HG02973 (cell line): ENCODE data around the gene LSM10.

Experiments used
- ATAC-seq: cut with Tn5 transposase; IDR thresholded peaks from one replicate; pipeline ENCODE4 v1.9.1; 2021; ENCODE audit warnings: moderate library complexity; ENCODE audit not compliant: unreplicated experiment

Gene LSM10

GRCh38 chr1:36385410-36386264 lies 12.1 kb downstream of the LSM10 start, which contains the start of gene STK40:
Gene STK40 (minus strand): TSS chr1:36385924. CDS start chr1:36361332, 24,592 bp downstream.
- ATAC-seq = peak; percentile 83

GRCh38 chr1:36384542-36385409 lies 12.9 kb downstream of the LSM10 start:
- no peak for ATAC-seq

GRCh38 chr1:36383240-36383639 lies 14.5 kb downstream of the LSM10 start:
- no peak for ATAC-seq

DNA sequence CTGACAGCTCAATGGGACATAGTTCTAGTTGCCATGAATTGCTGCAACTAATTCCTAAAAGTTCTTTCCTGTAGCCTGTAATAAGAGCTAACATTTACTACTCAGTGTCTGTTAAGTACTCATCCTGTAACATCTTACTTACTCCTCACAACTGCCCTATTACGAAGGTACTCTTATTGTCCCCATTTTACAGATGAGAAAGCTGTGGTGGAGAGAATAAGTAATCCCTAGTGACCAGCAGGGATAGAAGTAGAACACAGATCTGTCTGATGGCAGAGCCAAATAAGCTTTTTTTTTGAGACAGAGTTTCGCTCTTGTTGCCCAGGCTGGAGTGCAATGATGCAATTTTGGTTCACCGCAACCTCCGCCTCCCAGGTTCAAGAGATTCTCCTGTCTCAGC lies 15.0 kb downstream of the LSM10 start:
- no peak for ATAC-seq

GRCh38 chr1:36382231-36382630 lies 15.5 kb downstream of the LSM10 start:
- ATAC-seq = no peak

- no peak for ATAC-seq
Observed at GRCh38 chr1:36381405-36381804, 16.3 kb downstream of the LSM10 start.

GRCh38 chr1:36380782-36381181 lies 16.9 kb downstream of the LSM10 start:
- no peak for ATAC-seq

DNA sequence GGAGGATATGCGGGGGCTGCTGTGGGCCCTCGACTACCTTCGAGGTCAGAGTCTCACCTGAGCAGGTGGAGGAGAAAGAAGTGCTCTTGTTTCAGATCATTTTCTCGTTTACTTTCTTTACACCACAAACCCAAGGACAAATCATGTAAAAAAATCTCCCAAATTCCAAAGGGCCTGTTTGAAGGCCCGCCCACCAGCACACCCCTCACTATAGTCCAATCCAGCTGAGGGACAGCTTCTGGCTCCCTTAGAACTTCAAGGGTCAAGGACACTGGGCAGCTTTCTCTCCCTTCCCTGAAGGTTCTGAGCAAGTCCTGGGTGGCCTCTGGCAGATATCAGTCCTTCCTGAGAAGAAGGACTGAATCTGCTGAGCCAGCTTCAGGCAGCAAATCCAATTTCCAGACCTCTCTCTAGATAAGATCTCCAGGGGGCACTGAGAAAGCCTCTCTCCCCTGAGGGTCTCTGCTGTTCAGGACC lies 17.5 kb downstream of the LSM10 start:
- no peak for ATAC-seq

DNA sequence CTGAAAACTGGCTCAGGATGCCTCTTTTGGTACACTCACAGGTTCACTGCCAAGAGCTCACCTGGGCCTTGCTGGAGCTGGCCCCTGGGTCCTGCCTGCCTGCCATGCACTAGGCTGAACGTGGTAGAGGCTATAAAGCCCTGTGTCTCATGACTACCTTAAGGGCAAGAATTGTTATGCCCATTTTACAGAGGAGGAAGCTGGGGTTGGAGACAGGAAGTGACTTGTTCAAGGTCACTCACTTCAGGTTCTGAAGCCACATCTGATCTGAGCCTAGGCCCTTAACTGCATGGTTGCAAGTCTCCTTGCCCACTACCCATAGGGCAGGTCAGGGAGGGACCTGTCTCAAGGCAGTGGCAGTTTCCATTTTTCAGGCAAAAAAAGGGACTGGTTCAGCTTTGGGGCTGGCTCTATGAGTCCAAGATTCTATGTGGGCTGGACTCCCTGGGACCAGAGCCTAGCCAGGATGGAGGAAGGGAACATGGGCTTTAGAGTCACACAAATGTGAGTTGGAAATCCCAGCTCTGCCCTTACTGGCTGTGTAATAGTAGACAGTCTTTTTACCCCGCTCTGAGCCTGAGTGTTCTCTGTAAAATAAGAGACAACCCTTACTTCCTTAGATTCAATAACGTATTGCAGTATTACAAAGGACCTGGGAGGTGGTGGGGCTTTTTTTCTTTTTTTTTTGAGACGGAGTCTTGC lies 19.8 kb downstream of the LSM10 start:
- ATAC-seq = no peak

GRCh38 chr1:36372617-36373016 lies 25.1 kb downstream of the LSM10 start:
- no peak for ATAC-seq

- no peak for ATAC-seq
Observed at GRCh38 chr1:36369061-36369861, 28.4 kb downstream of the LSM10 start.

DNA sequence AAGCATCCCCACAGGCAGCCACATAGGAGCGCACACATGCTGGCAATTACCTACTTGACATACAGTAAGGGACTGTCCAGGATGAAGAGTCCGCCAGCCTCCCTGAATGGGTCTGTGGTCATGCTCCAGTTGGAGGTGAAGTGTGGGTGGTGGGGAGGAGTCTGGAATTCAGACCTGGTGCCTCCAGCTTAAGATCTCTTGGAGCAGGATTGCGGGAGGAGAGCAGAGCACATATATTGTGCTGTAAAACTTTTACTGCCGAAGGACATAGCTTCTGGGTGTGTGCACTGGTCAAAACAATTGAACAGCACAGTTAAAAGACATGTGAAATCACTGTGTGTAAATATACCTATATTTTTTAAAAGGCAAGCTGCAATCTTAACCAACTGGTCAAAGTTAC lies 29.9 kb downstream of the LSM10 start:
- no peak for ATAC-seq

- no peak for ATAC-seq
Observed at GRCh38 chr1:36367066-36367465, 30.6 kb downstream of the LSM10 start.

- ATAC-seq = no peak
Observed at GRCh38 chr1:36366091-36366661, 31.5 kb downstream of the LSM10 start.

GRCh38 chr1:36365381-36365780 lies 32.3 kb downstream of the LSM10 start:
- ATAC-seq = no peak

GRCh38 chr1:36359911-36360550 lies 37.7 kb downstream of the LSM10 start:
- ATAC-seq = no peak

DNA sequence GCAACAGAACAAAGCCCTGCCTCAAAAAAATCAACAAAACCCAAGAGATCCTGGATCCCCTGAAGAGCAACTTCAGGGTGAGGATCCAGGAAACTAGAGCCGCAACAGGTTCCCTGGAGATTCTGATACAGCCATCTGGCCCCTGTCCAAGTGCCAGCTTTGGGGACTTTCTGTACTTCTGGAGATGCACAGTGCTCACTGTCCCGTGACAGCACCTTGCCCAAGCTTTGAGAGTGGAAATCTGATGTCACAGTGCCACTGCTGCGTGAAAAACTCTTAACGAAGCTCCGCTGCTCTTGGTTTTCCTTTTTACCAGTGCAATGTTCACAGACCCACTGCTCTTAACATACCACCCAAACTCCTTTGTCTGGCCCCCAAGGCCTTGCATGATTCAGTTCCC lies 38.3 kb downstream of the LSM10 start:
- no peak for ATAC-seq

GRCh38 chr1:36358514-36359084 lies 39.1 kb downstream of the LSM10 start:
- no peak for ATAC-seq

- no peak for ATAC-seq
Observed at GRCh38 chr1:36355811-36356210, 41.9 kb downstream of the LSM10 start.
